NT2/D1 (cell line): Measurements from ENCODE around the gene CCDC40.

ENCODE experiments used
- DNase-seq: peaks from one replicate; pipeline ENCODE4 v3.0.0-alpha.2; 2011; ENCODE audit warnings: low read depth, low spot score
- H3K27me3 ChIP-seq: 2 replicates; pipeline ENCODE4 v1.6.0; 2011; ENCODE audit warnings: mild to moderate bottlenecking; ENCODE audit not compliant: insufficient read length, insufficient read depth
- H3K36me3 ChIP-seq: 2 replicates; pipeline ENCODE4 v1.6.1; 2011; ENCODE audit warnings: mild to moderate bottlenecking, low read length, mixed read lengths; ENCODE audit not compliant: insufficient read depth, insufficient read length
- H3K4me1 ChIP-seq: 2 replicates; pipeline ENCODE4 v1.5.1; 2011; ENCODE audit not compliant: insufficient read depth, insufficient read length
- H3K4me3 ChIP-seq: 2 replicates; pipeline ENCODE4 v1.5.1; 2011; ENCODE audit warnings: low read depth; ENCODE audit not compliant: insufficient read length
- H3K9ac ChIP-seq: 2 replicates; pipeline ENCODE4 v1.6.0; 2011; ENCODE audit warnings: low read depth; ENCODE audit not compliant: insufficient read length
- H3K9me3 ChIP-seq: 2 replicates; pipeline ENCODE4 v1.5.1; 2011; ENCODE audit warnings: mild to moderate bottlenecking, low read length; ENCODE audit not compliant: insufficient read depth
- SUZ12 ChIP-seq: IDR thresholded peaks from 2 replicates; pipeline ENCODE4 v1.6.1; 2011; ENCODE audit not compliant: insufficient read length, insufficient read depth; ENCODE audit errors: extremely low read depth
- YY1 ChIP-seq: IDR thresholded peaks from 2 replicates; pipeline ENCODE4 v1.6.1; 2011; ENCODE audit not compliant: insufficient read length, insufficient read depth
- ZNF274 ChIP-seq: IDR thresholded peaks from 2 replicates; pipeline ENCODE4 v1.6.1; 2011; ENCODE audit warnings: mild to moderate bottlenecking, low read depth, low read length

CCDC40 gene

DNA sequence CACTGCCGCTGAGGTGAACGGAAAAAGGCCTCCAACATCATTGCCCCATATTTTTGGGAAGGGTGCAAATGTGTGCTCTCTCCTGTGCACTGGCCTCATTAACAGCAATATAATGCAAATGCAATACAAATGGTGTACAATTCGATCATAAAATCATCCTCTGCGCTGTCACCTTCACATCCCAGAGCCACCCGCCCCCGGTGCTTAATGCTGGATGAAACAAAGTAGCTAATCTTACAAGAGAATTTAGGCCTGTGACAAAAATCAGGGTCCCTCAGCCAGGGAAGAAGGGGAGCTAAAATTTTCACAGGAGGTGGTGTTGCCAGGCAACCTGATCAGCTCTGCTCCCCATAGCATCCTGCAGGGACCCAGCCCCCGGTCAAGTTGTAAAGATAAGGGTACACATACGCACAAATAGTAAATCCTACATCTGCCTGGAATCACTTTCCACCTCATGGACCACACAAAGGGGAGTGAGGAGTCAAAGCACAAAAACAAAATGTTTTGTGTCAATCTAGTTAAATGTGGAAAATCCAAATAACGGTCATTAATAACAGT is 3.7 kb upstream of the CCDC40 start:
- Histone ChIP-seq H3K9ac (no peak overlapping the region), H3K4me3 (no peak overlapping the region), H3K9me3 (no peaks in the 10 kb centered on the region), H3K4me1 (peaks cover 2% of the 10 kb centered on the region), H3K36me3 (peaks cover 28% of the 10 kb centered on the region), H3K27me3 (peaks cover 4% of the 10 kb centered on the region)
- DNase-seq, result no peak
- TF ChIP-seq SUZ12 (no peak), ZNF274 (no peak), YY1 (no peak)

DNA sequence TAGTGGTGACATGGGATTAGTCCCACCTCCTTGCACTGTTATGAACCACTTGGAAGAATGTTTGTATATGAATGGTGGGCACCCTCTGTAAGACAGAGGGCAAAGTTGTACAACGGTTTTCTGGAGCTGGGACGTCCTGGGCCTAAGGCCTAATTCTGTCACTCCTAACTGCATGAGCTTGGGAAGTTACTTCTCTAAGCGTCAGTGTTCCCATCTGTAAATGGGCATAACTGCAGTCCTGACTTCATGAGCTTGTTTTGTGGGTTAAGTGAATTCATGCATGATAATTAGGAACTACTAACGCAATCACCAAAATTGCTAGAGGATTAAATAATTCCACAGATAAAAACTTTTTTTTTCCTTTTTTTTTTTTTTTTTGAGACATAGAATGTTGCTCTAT is 2.6 kb upstream of the CCDC40 start:
- Histone ChIP-seq H3K9me3 (no peaks in the 10 kb centered on the region), H3K4me3 (no peak overlapping the region), H3K27me3 (peaks cover 9% of the 10 kb centered on the region), H3K4me1 (peaks cover 2% of the 10 kb centered on the region), H3K9ac (no peak overlapping the region), H3K36me3 (peaks cover 20% of the 10 kb centered on the region)
- TF ChIP-seq YY1, result no peak
- TF ChIP-seq ZNF274, result no peak
- no peak for TF ChIP-seq SUZ12
- DNase-seq, result no peak

DNA sequence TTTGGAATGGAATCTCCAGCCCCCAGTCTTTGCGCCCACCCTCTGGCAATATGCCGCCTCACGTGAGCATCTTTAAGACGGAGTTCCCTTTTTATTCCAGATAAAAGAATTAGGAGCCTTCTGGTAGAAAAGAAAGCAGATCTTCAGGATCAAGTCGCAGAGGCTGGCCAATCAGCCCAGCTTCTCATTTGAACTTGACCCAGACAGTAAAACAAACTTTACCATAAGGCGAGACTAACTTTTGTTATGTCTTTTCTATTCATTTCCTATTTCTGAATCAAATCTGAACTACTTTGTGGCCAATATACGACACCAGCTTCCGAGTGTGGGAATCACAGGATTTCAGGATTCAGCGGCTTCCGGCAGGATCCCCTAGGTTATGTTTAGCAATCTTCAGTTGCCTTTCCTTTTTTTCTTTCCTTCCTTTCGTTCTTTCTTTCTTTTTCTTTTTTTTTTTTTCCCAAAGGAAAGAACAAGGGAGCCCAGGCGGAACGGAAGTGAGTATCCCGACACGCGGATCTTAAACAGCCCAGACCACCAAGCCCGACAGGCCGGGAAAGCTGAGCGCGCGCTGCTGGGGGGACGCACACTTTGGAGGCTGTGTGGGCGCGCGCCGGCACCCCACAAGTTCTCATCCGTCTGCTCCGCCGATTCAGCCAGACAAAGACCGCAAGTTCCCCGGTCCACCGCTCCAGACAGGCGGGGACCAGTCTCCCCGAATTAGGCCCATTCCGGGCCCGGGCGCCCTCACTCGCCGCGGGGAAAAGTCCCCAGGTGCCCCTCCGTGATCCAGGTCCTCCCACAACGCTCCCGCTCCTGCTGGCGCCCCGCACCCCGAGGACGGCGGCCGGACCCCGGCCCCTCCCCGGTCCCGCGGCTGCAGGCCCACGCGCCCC is 1.4 kb upstream of the CCDC40 start:
- no peak for DNase-seq
- Histone ChIP-seq H3K9ac (peak overlapping the region; percentile 86), H3K4me3 (peak overlapping the region; percentile 86), H3K9me3 (no peaks in the 10 kb centered on the region), H3K4me1 (peaks cover 2% of the 10 kb centered on the region), H3K27me3 (peaks cover 9% of the 10 kb centered on the region), H3K36me3 (peaks cover 23% of the 10 kb centered on the region)
- no peak for TF ChIP-seq SUZ12
- TF ChIP-seq ZNF274, result no peak
- no peak for TF ChIP-seq YY1

DNA sequence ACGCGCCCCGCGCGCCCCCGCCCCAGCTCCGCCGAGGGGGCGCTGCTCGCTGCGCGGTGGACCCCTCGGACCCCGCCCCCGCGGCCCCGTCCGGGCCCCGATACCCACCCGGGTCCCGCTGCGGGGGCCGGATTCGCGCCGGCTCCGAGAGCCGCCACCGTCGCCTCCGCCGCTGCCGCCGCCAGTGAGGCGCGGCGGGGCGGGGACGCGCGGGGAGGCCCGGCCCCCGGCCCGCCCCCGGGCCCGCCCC is 830 bp upstream of the CCDC40 start, which contains the start of gene TBC1D16:
Gene TBC1D16, minus strand, starts transcription at position 186 of the 250 bp plus-strand sequence. CDS start 22,325 bp downstream, outside the sequence.
- peaks cover 2% of the 10 kb centered on the region for H3K4me1 ChIP-seq

DNA sequence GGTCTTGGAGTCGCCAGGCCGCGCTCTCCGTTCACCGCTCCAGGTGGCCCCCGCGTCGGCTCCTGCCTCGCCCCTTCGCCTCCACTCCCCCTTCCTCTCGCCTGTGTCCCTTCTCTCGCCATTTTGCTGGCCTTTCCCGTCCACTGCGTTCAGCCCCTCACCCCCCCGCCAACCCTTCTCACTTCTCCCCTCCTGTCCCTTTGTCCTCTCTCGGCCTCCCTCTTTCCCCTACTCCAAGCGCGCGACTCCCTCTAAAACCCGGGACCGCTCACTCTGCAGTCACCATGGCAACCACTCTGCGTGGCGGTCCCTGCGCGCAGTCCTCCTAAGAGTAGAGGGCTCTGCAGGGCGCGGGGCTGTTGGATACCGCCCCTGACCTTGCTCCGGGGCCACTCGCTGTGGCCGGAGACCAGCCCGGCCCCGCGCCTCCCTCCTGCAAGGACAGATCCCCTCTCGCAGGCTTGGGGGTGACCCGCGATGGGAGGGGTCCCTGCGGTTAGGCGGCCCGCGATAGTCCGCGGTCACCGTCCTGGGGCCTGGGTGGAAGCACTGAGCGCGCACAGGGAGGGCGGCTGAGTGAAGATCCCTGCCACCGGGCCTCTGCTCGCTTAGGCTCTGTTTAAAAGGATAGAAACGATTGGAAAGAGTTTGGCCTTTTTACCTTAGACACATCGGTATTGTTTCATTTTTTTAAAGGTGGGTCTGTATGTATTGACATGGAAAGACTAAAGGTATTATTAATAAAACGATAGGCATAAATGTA is 454 bp downstream of the CCDC40 start:
- peaks cover 9% of the 10 kb centered on the region for H3K27me3 ChIP-seq
- DNase-seq, result peak; percentile 54
- TF ChIP-seq YY1, result no peak
- no peak for TF ChIP-seq SUZ12
- no peak for TF ChIP-seq ZNF274

More for the DNA sequence above, 830 bp upstream of the CCDC40 start, which contains the start of gene TBC1D16:
- no peak for DNase-seq
- peak within 1 kb of the TSS; percentile 93 for H3K9ac ChIP-seq
- H3K27me3 ChIP-seq, result peaks cover 9% of the 10 kb centered on the region
- peaks cover 24% of the 10 kb centered on the region for H3K36me3 ChIP-seq
- TF ChIP-seq ZNF274 (no peak), YY1 (no peak), SUZ12 (no peak)
- peak within 1 kb of the TSS; percentile 92 for H3K4me3 ChIP-seq
- no peaks in the 10 kb centered on the region for H3K9me3 ChIP-seq

DNA sequence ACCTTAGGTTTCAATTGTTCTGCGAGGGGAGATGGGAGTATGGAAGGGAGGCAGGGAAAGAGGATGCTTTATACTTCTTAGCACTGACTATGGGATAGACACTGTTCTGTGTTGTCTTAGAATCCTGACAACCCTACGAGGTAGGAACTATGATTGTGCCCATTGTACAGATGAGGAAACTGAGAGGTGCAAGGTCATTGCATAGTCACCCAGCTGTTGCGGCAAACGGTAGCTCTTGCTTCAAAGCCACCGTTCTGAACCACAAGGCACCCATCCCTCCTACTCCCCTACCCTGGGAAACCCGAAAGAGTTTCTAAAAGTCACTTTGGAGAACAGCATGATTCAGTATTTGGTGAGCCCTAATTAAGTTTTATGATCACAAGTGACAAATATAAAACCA is 7.5 kb downstream of the CCDC40 start:
- Histone ChIP-seq H3K9ac (no peak overlapping the region), H3K4me1 (no peaks in the 10 kb centered on the region), H3K27me3 (no peaks in the 10 kb centered on the region), H3K36me3 (peaks cover 20% of the 10 kb centered on the region), H3K4me3 (no peak overlapping the region), H3K9me3 (no peaks in the 10 kb centered on the region; the same call in 1 of the 2 replicates)
- no peak for DNase-seq
- TF ChIP-seq ZNF274 (no peak), YY1 (no peak), SUZ12 (no peak)

More for the DNA sequence above, 454 bp downstream of the CCDC40 start:
- H3K36me3 ChIP-seq, result peaks cover 21% of the 10 kb centered on the region
- peak overlapping the region; percentile 93 for H3K9ac ChIP-seq
- H3K4me3 ChIP-seq, result peak overlapping the region; percentile 92
- no peaks in the 10 kb centered on the region for H3K9me3 ChIP-seq
- H3K4me1 ChIP-seq, result peaks cover 2% of the 10 kb centered on the region
